H1 (cell line): Measurements from ENCODE around the gene CASP1. TPM values are rescaled to one million over a fixed set of nuclear protein-coding genes. Genes with fewer than 3 reads are reported as not detected.

Source experiments
- CTCF ChIA-PET: fragments of 300-600 bp; sonication (Branson Sonifier 250); formaldehyde crosslinking; loops from one replicate; lab custom pipeline; 2021; ENCODE audit not compliant: partially characterized antibody; lab: Charles Lee
- POLR2A ChIA-PET: fragments of 300-600 bp; sonication (Branson Sonifier 250); formaldehyde crosslinking; loops from one replicate; lab custom pipeline; 2021; ENCODE audit warnings: inconsistent platforms; ENCODE audit not compliant: partially characterized antibody; lab: Charles Lee
- DNase-seq, 2 experiments: peaks; one replicate each; pipeline versions ENCODE4 v3.0.0 to v3.0.0-alpha.2; 2010 to 2022; ENCODE audit warnings: low spot score in 2 of 2, low read depth in 1 of 2, mixed read lengths in 1 of 2
- FAIRE-seq: peaks from 2 replicates; lab custom pipeline; 2011; peaks lifted over from hg19 to GRCh38; lab: Jason Lieb, UNC
- H2AFZ ChIP-seq: 2 replicates; pipeline ENCODE4 v1.8.1; 2012; ENCODE audit warnings: low read length, inconsistent platforms
- H2AK5ac ChIP-seq: 2 replicates; pipeline ENCODE4 v1.6.1; 2013; ENCODE audit warnings: low read depth, low read length
- H2BK120ac ChIP-seq: replicated peaks from 2 replicates; pipeline ENCODE3; 2013; ENCODE audit warnings: low read depth, low read length, inconsistent platforms
- H2BK12ac ChIP-seq: 2 replicates; pipeline ENCODE4 v1.6.1; 2013; ENCODE audit warnings: low read depth, low read length
- H2BK15ac ChIP-seq: 2 replicates; pipeline ENCODE4 v1.6.1; 2013; ENCODE audit warnings: low read length
- H2BK20ac ChIP-seq: 2 replicates; pipeline ENCODE4 v1.6.1; 2013; ENCODE audit warnings: low read length
- H2BK5ac ChIP-seq: 2 replicates; pipeline ENCODE4 v1.6.1; 2013; ENCODE audit warnings: low read depth, low read length
- H3K14ac ChIP-seq: 2 replicates; pipeline ENCODE4 v1.6.1; 2013; ENCODE audit warnings: inconsistent platforms; ENCODE audit not compliant: insufficient read length
- H3K18ac ChIP-seq: 2 replicates; pipeline ENCODE4 v1.6.1; 2013; ENCODE audit warnings: low read length; ENCODE audit errors: extremely low read depth
- H3K23ac ChIP-seq: 2 replicates; pipeline ENCODE4 v1.6.1; 2013; ENCODE audit warnings: inconsistent platforms; ENCODE audit not compliant: insufficient read length
- H3K23me2 ChIP-seq: 2 replicates; pipeline ENCODE4 v1.6.1; 2013; ENCODE audit warnings: low read depth, low read length
- H3K27ac ChIP-seq: 2 replicates; pipeline ENCODE4 v1.6.1; 2011; ENCODE audit warnings: low read depth, low read length, inconsistent platforms
- H3K27me3 ChIP-seq, 4 experiments: replicated peaks in 1 of 4; 1 replicate in 1 of 4; 2 replicates in 3 of 4; pipeline versions ENCODE4 v1.6.1 to v1.8.1; 2011 to 2013; ENCODE audit warnings: low read length in 3 of 4, mild to moderate bottlenecking in 3 of 4, inconsistent platforms in 2 of 4, mixed read lengths in 2 of 4, moderate library complexity in 1 of 4; ENCODE audit not compliant: control insufficient read depth in 3 of 4, insufficient read depth in 3 of 4; ENCODE audit errors: extremely low read depth in 1 of 4
- H3K36me3 ChIP-seq, 4 experiments: 2 replicates each; pipeline versions ENCODE4 v1.6.1 to v1.8.1; 2011 to 2013; ENCODE audit warnings: mild to moderate bottlenecking in 4 of 4, low read length in 3 of 4, moderate library complexity in 2 of 4, control low read depth in 1 of 4, inconsistent platforms in 1 of 4; ENCODE audit not compliant: insufficient read depth in 4 of 4, control insufficient read depth in 2 of 4
- H3K4ac ChIP-seq: replicated peaks from 2 replicates; pipeline ENCODE3; 2013; ENCODE audit warnings: low read length, low read depth, mixed read lengths, inconsistent platforms; ENCODE audit not compliant: insufficient read length
- H3K4me1 ChIP-seq, 4 experiments: replicated peaks in 1 of 4; 1 replicate in 1 of 4; 2 replicates in 3 of 4; pipeline versions ENCODE4 v1.6.1 to v1.8.1; 2011 to 2013; ENCODE audit warnings: low read length in 3 of 4, inconsistent platforms in 2 of 4, mixed read lengths in 1 of 4; ENCODE audit not compliant: insufficient read depth in 4 of 4, control insufficient read depth in 3 of 4
- H3K4me2 ChIP-seq, 2 experiments: 2 replicates each; pipeline versions ENCODE4 v1.6.1 to v1.8.1; 2011 to 2013; ENCODE audit warnings: low read depth in 2 of 2, low read length in 2 of 2, control low read depth in 1 of 2, inconsistent platforms in 1 of 2, mild to moderate bottlenecking in 1 of 2; ENCODE audit not compliant: insufficient read depth in 1 of 2
- H3K4me3 ChIP-seq, 4 experiments: fragments of 200-600, 300-600 bp in 1 of 4; sonication (generic), shearing (Covaris generic), sonication (Bioruptor Twin) in 1 of 4; 2 replicates each; pipeline versions ENCODE4 v1.5.1 to v1.8.1; 2011 to 2016; ENCODE audit warnings: low read length in 4 of 4, low read depth in 3 of 4, control low read depth in 2 of 4, inconsistent platforms in 2 of 4, mild to moderate bottlenecking in 2 of 4, mixed read lengths in 1 of 4, moderate library complexity in 1 of 4; ENCODE audit not compliant: insufficient read depth in 2 of 4; ENCODE audit errors: extremely low read depth in 1 of 4
- H3K56ac ChIP-seq: replicated peaks from 2 replicates; pipeline ENCODE3; 2013; ENCODE audit warnings: low read depth, mild to moderate bottlenecking, mixed read lengths, low read length, inconsistent platforms; ENCODE audit not compliant: insufficient read length
- H3K79me1 ChIP-seq: 2 replicates; pipeline ENCODE4 v1.6.1; 2013; ENCODE audit warnings: low read depth, low read length, control low read depth
- H3K79me2 ChIP-seq, 2 experiments: 2 replicates each; pipeline versions ENCODE4 v1.6.1 to v1.8.1; 2012 to 2013; ENCODE audit warnings: low read length in 2 of 2, mild to moderate bottlenecking in 2 of 2, inconsistent platforms in 1 of 2; ENCODE audit not compliant: insufficient read depth in 2 of 2, control insufficient read depth in 1 of 2
- H3K9ac ChIP-seq, 4 experiments: replicated peaks in 1 of 4; 1 replicate in 1 of 4; 2 replicates in 3 of 4; pipeline versions ENCODE4 v1.6.1 to v1.8.1; 2011 to 2013; ENCODE audit warnings: low read depth in 3 of 4, low read length in 3 of 4, control low read depth in 2 of 4, mild to moderate bottlenecking in 2 of 4, moderate library complexity in 2 of 4, inconsistent platforms in 1 of 4; ENCODE audit errors: extremely low read depth in 1 of 4
- H3K9me3 ChIP-seq, 2 experiments: 2 replicates each; pipeline versions ENCODE4 v1.6.1 to v1.8.1; 2012 to 2013; ENCODE audit warnings: mild to moderate bottlenecking in 2 of 2, moderate library complexity in 2 of 2, control low read depth in 1 of 2, inconsistent platforms in 1 of 2, low read depth in 1 of 2, low read length in 1 of 2, mixed read lengths in 1 of 2; ENCODE audit not compliant: insufficient read depth in 2 of 2
- H4K20me1 ChIP-seq, 2 experiments: replicated peaks in 1 of 2; 2 replicates each; pipeline versions ENCODE3 to v1.8.1; 2011 to 2013; ENCODE audit warnings: inconsistent platforms in 2 of 2, low read length in 2 of 2, mild to moderate bottlenecking in 1 of 2; ENCODE audit not compliant: insufficient read depth in 2 of 2, control insufficient read depth in 1 of 2
- H4K5ac ChIP-seq: 2 replicates; pipeline ENCODE4 v1.6.1; 2013; ENCODE audit warnings: low read length, low read depth, mixed read lengths, inconsistent platforms; ENCODE audit not compliant: insufficient read length
- H4K8ac ChIP-seq: 2 replicates; pipeline ENCODE4 v1.8.0; 2013; ENCODE audit warnings: mild to moderate bottlenecking, moderate library complexity, low read length, inconsistent platforms; ENCODE audit not compliant: insufficient read depth; ENCODE audit errors: extremely low read depth
- H4K91ac ChIP-seq: replicated peaks from 2 replicates; pipeline ENCODE3; 2013; ENCODE audit warnings: low read length, mixed read lengths, inconsistent platforms; ENCODE audit not compliant: insufficient read length
- ATF2 ChIP-seq: IDR thresholded peaks from 2 replicates; pipeline ENCODE4 v1.6.1; 2012; ENCODE audit warnings: low read length, inconsistent platforms
- CBX8 ChIP-seq: fragments of 300-800, 300-1000 bp; sonication (generic); IDR thresholded peaks from 2 replicates; pipeline ENCODE4 v1.7.1; 2016; ENCODE audit warnings: low read depth, low read length, borderline replicate concordance
- CEBPB ChIP-seq: IDR thresholded peaks from 2 replicates; pipeline ENCODE4 v1.6.1; 2012; ENCODE audit warnings: low read depth, low read length
- E2F6 ChIP-seq: IDR thresholded peaks from 2 replicates; pipeline ENCODE4 v1.6.1; 2012; ENCODE audit warnings: inconsistent platforms
- EGR1 ChIP-seq: IDR thresholded peaks from 2 replicates; pipeline ENCODE4 v1.6.1; 2011; ENCODE audit warnings: low read depth, low read length, borderline replicate concordance
- GABPA ChIP-seq: IDR thresholded peaks from 2 replicates; pipeline ENCODE4 v1.6.1; 2011; ENCODE audit warnings: mild to moderate bottlenecking, low read length, moderate library complexity, borderline replicate concordance; ENCODE audit not compliant: insufficient read depth
- MAFK ChIP-seq: IDR thresholded peaks from 2 replicates; pipeline ENCODE4 v1.6.1; 2012; ENCODE audit warnings: low read depth, mild to moderate bottlenecking, improper control_type of control experiment, low read length
- PHF8 ChIP-seq: fragments of 200-600 bp; sonication (generic); conservative IDR thresholded peaks from 2 replicates; pipeline ENCODE4 v1.7.1; 2012; ENCODE audit warnings: low read depth, mild to moderate bottlenecking, inconsistent platforms, low read length, moderate library complexity
- POLR2A ChIP-seq, 2 experiments: IDR thresholded peaks; 1 replicate in 1 of 2; 2 replicates in 1 of 2; pipeline ENCODE4 v1.6.1; 2011; ENCODE audit warnings: low read depth in 2 of 2, low read length in 2 of 2, mild to moderate bottlenecking in 2 of 2; ENCODE audit errors: control extremely low read depth in 1 of 2
- POLR2AphosphoS5 ChIP-seq: IDR thresholded peaks from 2 replicates; pipeline ENCODE4 v1.6.1; 2011; ENCODE audit warnings: low read depth, low read length
- POU5F1 ChIP-seq: IDR thresholded peaks from 2 replicates; pipeline ENCODE4 v1.6.1; 2011; ENCODE audit warnings: low read depth, mild to moderate bottlenecking, low read length, moderate library complexity
- SIN3A ChIP-seq, 2 experiments: IDR thresholded peaks in 1 of 2; conservative IDR thresholded peaks in 1 of 2; 2 replicates each; pipeline ENCODE4 v1.6.1; 2011 to 2012; ENCODE audit warnings: low read length in 2 of 2, improper control_type of control experiment in 1 of 2, low read depth in 1 of 2, mild to moderate bottlenecking in 1 of 2
- SRF ChIP-seq: IDR thresholded peaks from 2 replicates; pipeline ENCODE4 v1.6.1; 2011; ENCODE audit warnings: mild to moderate bottlenecking, low read depth, low read length, moderate library complexity
- WGBS, 2 experiments: shearing (Covaris generic) in 1 of 2; methylation state at CpG; one replicate each; pipeline versions ENCODE4 v1.1.6 to v1.1.7; 2013 to 2015; ENCODE audit warnings: low lambda C conversion rate in 2 of 2, mixed read lengths in 2 of 2, inconsistent platforms in 1 of 2, low coverage in 1 of 2, missing lambda C conversion rate in 1 of 2; ENCODE audit not compliant: insufficient replicate concordance in 2 of 2, insufficient coverage in 1 of 2, insufficient read length in 1 of 2; ENCODE audit errors: extremely low coverage in 1 of 2, missing lambda C conversion rate in 1 of 2; 5-methylcytosine and 5-hydroxymethylcytosine counted together
- polyA plus RNA-seq, 7 experiments: library from polyadenylated mRNA; depleted of rRNA in 3 of 7; stranded (reverse) in 5 of 7; unstranded in 2 of 7; fragments of >200 nt in 5 of 7; fragments of 200-250 nt in 2 of 7; gene quantifications; 1 replicate in 5 of 7; 2 replicates in 1 of 7; 4 replicates in 1 of 7; pipeline versions ENCODE4 v1.2.1 to v1.2.3, GENCODE V29; 2011 to 2013; ENCODE audit warnings: missing spikeins in 2 of 7, mixed read lengths in 2 of 7
- total RNA-seq: library from RNA; stranded (reverse); fragmentation: NEBNext Ultra II Directional; extraction: Animal tissue kit (Norgen Biotek cat#: 25700); gene quantifications from 2 replicates; pipeline ENCODE4 v1.2.1, GENCODE V29; 2021

The CASP1 gene
- total and polyA plus RNA-seq, 2 of the 8 experiments (the other 6 are each of a cell fraction or from before 2014, with no cell fraction given) = not detected

GRCh38 chr11:105033343-105033742, 1.6 kb downstream of the CASP1 start:
- H3K27ac ChIP-seq = no peak overlapping the region
- no peaks in the 10 kb centered on the region for H3K23me2 ChIP-seq
- H3K79me2 ChIP-seq = no peaks in the 10 kb centered on the region
- FAIRE-seq (no peak), DNase-seq (no peak)
- no peaks in the 10 kb centered on the region for H3K27me3 ChIP-seq
- no peaks in the 10 kb centered on the region for H3K4me1 ChIP-seq
- no peak overlapping the region for H2BK20ac ChIP-seq
- H3K9me3 ChIP-seq = no peaks in the 10 kb centered on the region
- H3K4me3 ChIP-seq = no peak overlapping the region
- H4K8ac ChIP-seq = no peak overlapping the region
- ChIA-PET POLR2A (no interaction called here), CTCF (no interaction called here)
- no peak overlapping the region for H2BK15ac ChIP-seq
- no peak overlapping the region for H2AK5ac ChIP-seq
- no peaks in the 10 kb centered on the region for H4K20me1 ChIP-seq
- no peak overlapping the region for H2BK120ac ChIP-seq
- H3K18ac ChIP-seq = no peak overlapping the region
- H3K4ac ChIP-seq = no peak overlapping the region
- no peak overlapping the region for H3K9ac ChIP-seq
- no peak overlapping the region for H2BK5ac ChIP-seq
- H4K91ac ChIP-seq = no peak overlapping the region
- no peak overlapping the region for H3K23ac ChIP-seq
- no peaks in the 10 kb centered on the region for H3K36me3 ChIP-seq
- 93% methylated on average over 3 of the region's 3 CpGs; no CpG with 5 or more reads in 1 of the 2 experiments for WGBS, 2 experiments
- H3K56ac ChIP-seq = no peak overlapping the region
- H2BK12ac ChIP-seq = no peak overlapping the region
- no peak overlapping the region for H3K14ac ChIP-seq
- H4K5ac ChIP-seq = no peak overlapping the region
- no peak overlapping the region for H2AFZ ChIP-seq
- H3K4me2 ChIP-seq = no peak overlapping the region
- no peaks in the 10 kb centered on the region for H3K79me1 ChIP-seq
- TF ChIP-seq POU5F1 (no peak), EGR1 (no peak), CBX8 (no peak), MAFK (no peak), ATF2 (no peak), CEBPB (no peak), SIN3A (conservative IDR thresholded peaks at IDR 0.05 in 1 of 2, IDR thresholded peaks at IDR 0.05 in 1 of 2; ENCODE audit: low read depth in 1 of 2, low read length in 2 of 2) (no peak), SRF (no peak), PHF8 (no peak), E2F6 (no peak), GABPA (no peak), POLR2AphosphoS5 (no peak), POLR2A (IDR thresholded peaks at IDR 0.05; ENCODE audit: control extremely low read depth in 1 of 2, low read depth in 2 of 2, low read length in 2 of 2) (no peak)
